SW480 (cell line): ENCODE results near the gene UTP14C.
"Not testable (repeated sequence)": the region's sequence is repeated elsewhere in the genome, so short reads cannot be mapped to it uniquely, and the experiment has no call there.

ENCODE experiments used
- DNase-seq: peaks from one replicate; pipeline ENCODE4 v3.0.0-alpha.2; 2016; ENCODE audit warnings: low spot score

Gene UTP14C, protein sequence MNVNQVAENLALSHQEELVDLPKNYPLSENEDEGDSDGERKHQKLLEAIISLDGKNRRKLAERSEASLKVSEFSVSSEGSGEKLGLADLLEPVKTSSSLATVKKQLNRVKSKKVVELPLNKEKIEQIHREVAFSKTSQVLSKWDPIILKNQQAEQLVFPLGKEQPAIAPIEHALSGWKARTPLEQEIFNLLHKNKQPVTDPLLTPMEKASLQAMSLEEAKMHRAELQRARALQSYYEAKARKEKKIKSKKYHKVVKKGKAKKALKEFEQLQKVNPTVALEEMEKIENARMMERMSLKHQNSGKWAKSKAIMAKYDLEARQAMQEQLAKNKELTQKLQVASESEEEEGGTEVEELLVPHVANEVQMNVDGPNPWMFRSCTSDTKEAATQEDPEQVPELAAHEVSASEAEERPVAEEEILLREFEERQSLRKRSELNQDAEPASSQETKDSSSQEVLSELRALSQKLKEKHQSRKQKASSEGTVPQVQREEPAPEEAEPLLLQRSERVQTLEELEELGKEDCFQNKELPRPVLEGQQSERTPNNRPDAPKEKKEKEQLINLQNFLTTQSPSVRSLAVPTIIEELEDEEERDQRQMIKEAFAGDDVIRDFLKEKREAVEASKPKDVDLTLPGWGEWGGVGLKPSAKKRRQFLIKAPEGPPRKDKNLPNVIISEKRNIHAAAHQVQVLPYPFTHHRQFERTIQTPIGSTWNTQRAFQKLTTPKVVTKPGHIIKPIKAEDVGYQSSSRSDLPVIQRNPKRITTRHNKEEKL

DNA sequence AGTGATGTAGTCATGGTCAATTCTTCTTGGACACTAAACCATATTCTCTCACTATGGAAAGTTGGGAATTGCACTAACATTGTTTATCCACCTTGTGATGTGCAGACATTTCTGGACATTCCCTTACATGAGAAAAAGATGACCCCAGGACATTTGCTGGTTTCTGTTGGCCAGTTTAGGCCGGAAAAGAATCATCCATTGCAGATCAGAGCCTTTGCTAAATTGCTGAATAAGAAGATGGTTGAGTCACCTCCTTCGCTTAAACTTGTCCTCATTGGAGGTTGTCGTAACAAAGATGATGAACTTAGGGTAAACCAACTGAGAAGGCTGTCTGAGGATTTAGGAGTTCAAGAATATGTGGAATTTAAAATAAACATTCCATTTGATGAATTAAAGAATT is at the start of gene UTP14C:
TSS of gene UTP14C (plus strand) at position 211 of the 400 bp plus-strand sequence. CDS start 4,114 bp downstream, outside the sequence.
- no peak for DNase-seq

DNA sequence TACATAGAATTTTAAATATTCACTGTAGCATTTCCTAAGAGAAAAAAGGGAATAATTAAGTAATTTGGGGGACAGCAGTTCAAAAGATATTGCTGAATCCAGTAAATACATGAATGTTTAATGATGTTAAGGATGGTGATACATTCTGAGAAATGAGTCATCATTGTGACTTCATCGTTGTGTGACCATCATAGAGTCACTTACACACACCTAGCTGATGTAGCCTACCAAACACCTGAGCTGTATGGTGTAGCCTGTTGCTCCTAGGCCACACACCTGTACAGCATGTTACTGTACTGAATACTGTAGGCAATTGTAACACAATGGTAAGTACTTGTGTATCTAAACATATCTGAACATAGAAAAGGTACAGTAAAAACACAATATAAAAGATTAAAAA is 48.1 kb upstream of the UTP14C start:
- no peak for DNase-seq

DNA sequence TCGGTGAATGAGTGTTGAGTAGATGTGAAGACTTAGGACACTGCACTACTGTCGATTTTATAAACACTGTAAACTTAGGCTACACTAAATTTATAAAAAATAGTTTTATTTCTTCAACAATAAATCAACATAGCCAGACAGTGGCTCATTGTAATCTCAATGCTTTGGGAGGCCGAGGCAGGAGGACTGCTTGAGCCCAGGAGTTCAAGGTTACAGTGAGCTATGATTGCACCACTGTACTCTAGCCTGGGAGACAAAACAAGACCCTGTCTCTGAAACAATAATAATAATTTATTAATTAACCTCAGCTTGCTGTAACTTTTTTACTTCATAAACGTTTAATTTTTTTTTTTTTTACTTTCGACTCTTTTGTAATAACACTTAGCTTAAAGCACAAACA is 47.6 kb upstream of the UTP14C start:
- no peak for DNase-seq

DNA sequence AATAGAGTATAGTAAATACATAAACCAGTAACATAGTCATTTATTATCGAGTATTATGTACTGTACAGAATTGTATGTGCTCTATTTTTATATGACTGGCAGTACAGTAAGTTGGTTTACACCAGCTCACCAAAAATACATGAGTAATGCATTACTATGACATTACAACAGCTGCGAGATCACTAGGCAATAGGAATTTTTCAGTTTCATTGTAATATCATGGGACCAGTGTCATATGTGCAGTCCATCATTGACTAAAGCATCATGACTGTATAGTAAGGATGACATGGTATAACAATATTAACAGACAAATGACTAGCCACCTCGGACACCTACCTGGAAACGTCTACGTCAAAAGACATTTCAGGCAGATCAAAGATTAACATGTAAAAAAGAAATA is 46.9 kb upstream of the UTP14C start:
- no peak for DNase-seq

DNA sequence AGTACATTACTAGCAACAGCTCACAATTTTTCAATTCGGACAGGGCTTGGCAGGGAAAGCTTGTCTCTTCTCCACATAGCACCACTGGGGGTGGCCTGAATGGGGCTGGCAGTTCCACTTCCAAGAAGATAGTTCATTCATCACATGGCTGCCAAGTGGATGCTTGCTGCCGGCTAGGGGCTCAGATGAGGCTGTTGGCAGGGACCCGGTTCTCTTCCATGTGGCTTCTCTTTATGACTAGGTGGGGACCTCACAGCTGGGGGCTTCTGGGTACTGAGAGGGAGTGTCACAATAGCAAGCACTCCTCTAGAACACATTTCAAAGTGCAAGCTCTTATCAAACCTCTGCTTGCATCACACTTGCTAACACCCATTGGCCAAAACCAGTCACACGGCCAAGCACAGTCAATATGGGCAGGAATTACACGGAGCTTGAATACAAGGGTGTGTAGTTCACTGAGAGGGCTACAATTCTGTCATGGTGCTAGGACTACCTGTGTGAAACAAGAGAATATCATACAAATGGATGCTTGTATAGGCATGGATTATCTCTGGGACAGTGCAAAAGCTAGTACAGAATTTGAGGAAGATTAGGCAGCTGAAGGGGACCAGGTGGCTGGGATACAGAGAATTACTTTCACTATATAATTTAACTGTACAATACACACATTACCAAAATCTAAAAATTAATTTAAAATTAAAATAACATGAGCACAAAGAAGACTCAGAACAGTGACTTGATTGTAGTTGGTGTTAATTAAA is 45.5 kb upstream of the UTP14C start:
- DNase-seq = no peak

DNA sequence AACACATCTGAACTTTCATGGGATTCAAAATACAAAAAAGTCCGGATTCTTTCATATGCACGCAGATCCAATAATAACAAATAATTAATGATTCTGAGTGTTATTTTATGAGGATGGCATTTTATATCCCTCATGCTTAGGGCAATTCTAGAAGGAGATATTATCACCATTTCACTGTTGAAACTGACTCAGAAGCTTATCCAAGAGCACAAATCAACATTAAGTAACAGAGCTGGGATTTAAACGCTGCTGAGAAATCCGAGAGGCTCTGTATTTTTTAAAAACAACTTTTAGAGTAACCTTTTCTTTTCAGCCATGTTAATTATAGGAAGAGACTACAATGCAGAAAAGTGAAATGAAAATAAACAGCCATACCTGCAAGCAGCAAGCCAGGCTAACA is 43.6 kb upstream of the UTP14C start:
- no peak for DNase-seq

DNA sequence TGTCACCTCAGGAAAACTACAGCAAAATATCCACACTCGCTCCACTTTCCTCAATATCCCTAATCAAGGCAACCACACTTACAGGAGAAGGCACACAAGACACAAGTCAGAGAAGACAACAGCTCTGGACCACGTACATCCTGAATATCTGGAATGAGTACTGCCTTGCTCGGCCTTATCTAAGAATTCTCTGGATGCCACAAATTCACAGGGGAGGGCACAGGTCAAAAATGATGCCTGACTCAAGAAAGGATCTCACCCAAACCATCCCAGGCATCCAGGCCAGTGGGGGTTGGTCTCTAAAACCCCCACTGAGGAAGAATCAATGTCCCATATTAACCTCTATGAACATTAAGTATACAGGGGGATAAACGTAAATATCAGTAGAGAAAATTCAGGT is 43.1 kb upstream of the UTP14C start:
- no peak for DNase-seq

DNA sequence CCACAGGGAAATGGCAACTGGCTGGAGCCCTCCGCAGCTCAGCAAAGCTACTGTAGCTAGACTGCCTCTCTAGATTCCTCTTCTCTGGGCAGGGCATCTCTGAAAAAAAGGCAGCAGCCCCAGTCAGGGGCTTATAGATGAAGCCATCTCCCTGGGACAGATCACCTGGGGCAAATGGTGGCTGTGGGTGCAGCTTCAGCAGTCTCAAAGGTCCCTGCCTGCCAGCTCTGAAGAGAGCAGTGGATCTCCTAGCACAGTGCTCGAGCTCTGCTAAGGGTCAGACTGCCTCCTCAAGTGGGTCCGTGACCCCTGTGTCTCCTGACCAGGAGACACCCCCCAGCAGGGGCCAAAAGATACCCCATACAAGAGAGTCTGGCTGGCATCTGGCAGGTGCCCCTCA is 41.2 kb upstream of the UTP14C start:
- not testable (repeated sequence) for DNase-seq

DNA sequence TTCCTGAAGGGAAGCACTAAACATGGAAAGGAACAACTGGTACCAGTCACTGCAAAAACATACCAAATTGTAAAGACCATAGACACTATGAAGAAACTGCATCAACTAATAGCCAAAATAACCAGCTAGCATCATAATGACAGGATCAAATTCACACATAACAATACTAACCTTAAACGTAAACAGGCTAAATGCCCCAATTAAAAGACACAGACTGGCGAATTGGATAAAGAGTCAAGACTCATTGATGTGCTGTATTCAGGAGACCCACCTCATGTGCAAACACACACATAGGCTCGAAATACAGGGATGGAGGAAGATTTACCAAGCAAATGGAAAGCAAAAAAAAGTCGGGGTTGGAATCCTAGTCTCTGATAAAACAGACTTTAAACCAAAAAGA is 39.6 kb upstream of the UTP14C start:
- DNase-seq = not testable (repeated sequence)

DNA sequence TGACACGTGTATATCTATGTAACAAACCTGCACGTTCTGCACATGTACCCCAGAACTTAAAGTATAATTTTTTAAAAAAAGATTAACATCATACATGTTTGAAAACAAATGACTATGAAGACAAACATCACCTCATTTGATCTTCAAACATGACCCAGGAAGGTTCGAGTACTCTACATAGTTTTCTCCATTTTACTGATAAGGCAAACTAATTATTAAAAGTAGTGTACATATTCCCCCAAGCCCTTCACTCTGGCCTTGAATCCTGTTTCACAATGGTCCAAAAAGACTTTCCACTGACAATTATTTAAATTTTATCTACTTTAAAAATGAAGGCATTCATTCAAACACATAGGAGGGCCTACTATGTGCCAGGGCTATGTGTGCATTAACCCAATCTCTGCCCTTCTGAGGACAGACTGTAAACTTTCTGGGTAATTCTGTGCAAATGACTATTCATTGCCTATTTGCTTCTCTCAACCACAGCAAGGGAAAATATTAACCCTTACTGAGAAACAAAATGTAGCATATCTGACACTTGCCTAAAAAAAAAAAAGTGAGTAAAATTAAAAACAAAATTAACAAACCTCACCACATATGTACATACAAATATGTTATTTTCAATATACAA is 35.4 kb upstream of the UTP14C start:
- no peak for DNase-seq

DNA sequence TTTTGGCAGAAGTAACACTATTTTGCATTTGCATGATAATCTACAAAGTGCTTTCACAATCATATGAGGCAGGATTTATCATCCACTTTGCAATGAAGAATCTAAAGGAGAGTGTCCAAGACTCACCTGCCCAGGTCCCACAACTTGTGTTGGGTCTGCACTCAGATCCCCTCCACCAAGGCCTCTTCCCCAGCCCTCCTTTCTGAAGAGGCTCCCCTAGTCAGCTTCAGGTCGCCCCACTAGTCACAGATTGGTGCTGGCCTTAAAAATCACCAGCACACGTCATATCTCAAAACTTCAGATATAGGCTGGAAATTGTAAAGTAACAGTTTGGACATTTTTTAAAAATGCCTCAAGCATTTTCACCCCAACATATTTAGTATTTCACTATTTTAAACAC is 30.8 kb upstream of the UTP14C start:
- DNase-seq = no peak

DNA sequence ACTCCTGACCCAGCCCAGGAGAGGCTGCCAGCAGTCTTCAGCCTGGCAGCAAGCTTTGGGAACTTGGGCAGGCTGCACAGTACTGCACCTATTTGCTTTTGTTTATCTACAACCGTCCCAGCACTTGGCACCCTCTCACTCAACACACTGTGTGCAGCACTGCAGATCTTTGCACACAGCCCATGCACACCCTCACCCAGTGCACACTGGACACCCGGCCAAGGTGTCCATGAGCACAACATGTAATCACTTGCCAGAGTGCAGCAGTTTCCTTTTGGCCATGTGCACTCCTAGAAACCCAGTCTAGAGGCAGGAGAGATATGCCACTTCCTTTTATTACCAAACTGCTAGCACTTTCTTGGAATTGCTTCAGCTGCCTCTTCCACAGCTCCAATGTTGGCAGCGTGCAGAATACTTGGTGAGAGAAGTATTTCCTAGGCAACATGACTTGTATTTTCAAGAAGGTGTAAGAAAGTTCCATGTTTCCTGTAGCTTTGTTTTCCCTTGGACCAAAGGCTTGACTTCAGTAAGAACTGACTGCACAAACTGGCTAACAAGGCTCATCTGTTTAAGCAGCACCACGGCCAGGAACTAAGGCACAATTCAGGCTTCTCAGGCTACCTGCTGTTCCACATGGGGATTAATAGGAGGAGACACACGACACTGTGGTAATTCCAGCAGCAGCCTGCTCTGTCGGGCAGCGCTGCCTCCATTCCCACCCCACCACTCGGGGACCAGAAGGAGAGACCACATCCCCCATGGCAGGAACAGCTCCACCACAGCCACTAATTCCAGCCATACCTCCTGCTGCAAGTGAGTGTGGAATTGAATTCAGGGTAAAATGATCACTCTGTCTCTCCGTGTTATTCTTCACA is 28.6 kb upstream of the UTP14C start:
- DNase-seq = no peak

DNA sequence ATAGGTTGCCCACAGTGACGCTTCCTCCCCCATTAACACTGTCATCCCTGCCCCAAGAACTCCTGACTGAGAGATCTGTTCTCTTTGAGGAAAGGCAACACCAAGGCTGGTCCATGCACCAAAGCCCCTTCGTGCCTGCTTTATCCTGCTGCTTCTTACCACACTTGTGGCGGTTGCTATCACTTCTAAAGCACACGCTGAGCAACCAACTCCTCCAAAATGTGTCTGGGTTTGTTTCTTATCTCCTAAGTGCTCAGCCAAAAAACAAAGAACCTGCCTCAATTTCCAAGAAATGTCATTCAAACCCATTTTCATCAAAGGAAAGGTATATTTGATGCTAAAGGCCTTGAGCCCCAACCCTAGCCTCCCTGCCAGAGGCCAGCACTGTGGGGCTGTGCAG is 27.9 kb upstream of the UTP14C start:
- DNase-seq = no peak

DNA sequence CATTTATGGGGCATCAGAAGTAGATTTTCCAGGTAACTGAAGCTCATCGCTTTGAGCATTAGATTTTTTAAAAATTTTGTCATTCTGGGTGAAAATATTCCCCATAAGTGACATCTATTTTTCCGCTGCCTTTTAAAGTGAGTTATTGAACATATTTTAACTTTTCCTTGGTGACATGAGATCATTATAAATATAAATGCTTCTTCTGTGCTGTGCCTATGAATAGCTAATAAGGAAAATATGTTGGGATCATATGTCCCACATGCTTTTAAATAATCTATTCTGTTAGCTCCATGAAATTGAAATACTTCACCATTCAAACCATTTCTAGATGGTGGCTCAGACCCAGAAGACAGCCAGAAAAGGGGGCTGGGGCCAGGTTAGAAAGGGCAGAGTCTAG is 27.3 kb upstream of the UTP14C start:
- DNase-seq = no peak

DNA sequence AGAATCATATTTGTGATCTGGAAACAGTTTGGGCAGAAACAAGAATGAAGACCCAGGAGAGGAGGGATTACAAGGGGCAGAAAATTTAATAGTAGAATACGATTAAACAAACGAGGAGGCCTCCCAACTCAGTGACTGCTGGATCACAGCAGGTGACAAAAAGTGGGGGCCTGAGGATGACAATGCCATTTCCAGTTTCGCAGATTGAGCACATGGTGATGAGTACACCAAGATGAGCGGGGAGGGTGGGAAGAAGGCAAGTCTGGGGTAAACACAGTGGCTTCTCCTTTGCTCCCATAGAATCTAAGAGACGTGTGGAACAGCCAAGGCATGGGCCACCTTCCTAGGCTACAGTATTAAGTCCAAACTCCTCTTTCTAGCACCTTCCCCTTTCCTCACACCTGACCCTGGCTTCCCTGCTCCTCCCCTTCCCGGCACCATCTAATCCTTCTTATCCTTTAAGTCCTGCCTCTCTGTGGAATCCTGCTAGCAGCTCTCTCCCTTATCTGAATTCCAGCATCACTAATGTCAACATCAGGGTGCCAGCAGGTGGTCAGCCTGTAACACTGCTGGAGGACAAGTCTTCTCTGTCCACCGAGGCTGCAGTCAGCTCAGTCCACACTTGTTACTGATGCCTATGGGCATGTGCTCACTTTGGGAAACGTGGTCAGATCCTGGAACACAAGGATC is 26.7 kb upstream of the UTP14C start:
- DNase-seq = no peak

DNA sequence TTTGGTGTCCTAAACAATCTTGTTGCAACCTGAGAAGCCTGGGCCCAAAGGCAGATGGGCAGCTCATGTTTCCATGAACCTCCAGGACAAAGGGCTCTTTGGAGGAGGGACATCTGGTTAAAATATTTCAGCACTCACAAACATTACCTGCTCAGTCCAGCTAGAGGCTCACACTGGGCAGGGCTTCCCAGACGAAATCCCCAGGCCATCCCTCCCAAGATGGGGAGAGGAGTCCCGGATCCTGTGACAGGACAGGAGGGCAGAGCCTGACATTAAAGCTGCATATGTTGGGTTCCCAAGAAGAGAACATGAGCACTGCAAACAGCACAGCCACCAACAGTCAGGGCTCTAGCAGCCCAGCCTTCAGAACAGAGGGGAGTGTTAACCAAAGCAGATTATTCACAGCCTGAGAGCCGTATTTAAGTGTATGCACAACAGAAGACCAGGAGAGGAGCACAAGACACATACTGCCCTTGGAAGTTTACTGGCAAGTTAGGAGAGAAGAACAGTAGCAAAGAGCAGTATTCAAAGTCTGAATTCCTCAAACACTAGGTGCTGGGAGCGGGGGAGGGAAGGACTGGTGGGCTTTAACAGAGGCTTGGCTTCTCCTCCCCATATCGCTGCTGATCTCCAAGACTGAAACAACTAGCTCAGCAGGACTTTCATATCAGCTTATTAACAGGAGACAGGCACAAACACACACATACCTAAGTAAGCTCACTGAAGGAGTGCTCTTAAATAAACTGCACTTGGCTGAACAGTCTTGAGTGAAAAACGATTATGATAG is 25.6 kb upstream of the UTP14C start:
- DNase-seq = no peak

DNA sequence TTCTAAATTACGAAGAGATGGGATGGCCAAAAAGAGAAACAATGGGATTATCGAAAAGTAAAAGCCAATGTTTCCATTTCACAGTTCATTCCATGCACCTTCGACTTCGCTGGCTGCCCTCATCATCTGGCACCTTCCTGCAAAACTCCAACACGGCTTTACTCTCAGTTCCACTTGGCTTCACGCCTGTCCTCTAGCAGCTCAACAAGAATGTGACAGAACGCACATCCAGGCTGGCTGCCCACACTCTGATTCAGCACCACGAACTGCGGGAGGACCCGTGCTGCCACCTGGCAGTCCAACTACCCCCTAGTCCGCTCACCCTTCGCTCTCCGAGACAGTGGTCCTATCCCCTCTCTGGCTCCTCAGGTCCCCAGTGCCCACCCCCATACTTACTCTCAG is 25.0 kb upstream of the UTP14C start:
- no peak for DNase-seq

DNA sequence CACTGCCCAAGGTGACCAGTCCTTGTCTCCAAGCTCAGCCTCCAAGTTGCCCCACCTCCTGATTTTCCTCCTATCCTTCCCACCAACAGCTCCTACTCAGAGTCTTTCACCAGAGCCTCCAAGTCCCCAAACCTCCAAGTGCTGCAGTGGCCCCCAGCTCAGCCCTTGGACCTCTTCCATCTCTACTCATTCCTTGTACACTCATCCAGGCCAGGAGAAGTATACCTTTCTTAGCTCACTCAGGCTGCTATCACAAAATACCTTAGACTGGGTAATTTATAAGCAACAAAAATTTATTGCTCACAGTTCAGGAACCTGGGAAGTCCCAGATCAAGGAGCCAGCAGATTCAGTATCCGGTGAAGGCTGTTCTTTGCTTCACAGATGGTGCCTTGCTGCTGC is 24.6 kb upstream of the UTP14C start:
- no peak for DNase-seq

DNA sequence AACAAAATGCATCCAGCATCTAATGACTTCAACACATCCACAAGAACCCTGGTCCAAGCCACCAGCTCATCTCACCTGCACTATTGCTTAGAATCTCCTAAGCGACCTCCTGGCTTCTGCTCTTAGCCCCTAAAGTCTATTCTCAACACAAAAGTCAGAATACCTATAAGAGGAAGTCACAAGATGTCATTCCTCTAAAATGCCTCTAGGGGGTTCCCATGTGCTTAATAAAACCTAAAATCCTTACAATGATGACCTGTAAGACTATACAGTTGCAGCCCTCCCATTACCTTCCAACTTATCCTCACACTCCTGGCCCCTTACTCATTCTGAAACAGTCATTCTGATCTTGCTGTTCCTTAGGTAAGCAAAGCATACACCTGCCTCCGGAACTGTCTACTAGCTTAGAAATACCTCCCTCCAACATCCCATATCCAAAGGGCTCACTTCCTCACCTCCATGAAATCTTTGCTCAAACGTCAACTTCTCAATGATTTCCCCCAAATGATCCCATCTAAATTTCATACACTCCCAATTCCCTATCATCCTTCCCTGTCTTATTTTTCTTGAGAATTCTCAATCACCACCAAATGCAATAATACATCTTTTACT is 23.3 kb upstream of the UTP14C start:
- peak; percentile 72 for DNase-seq
